ENCODE measurements around the gene GOLT1A. TPM values are rescaled to one million over a fixed set of nuclear protein-coding genes. Genes with fewer than 3 reads are reported as not detected.

The GOLT1A gene, protein sequence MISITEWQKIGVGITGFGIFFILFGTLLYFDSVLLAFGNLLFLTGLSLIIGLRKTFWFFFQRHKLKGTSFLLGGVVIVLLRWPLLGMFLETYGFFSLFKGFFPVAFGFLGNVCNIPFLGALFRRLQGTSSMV
- not detected in 2 replicates for total RNA-seq

DNA sequence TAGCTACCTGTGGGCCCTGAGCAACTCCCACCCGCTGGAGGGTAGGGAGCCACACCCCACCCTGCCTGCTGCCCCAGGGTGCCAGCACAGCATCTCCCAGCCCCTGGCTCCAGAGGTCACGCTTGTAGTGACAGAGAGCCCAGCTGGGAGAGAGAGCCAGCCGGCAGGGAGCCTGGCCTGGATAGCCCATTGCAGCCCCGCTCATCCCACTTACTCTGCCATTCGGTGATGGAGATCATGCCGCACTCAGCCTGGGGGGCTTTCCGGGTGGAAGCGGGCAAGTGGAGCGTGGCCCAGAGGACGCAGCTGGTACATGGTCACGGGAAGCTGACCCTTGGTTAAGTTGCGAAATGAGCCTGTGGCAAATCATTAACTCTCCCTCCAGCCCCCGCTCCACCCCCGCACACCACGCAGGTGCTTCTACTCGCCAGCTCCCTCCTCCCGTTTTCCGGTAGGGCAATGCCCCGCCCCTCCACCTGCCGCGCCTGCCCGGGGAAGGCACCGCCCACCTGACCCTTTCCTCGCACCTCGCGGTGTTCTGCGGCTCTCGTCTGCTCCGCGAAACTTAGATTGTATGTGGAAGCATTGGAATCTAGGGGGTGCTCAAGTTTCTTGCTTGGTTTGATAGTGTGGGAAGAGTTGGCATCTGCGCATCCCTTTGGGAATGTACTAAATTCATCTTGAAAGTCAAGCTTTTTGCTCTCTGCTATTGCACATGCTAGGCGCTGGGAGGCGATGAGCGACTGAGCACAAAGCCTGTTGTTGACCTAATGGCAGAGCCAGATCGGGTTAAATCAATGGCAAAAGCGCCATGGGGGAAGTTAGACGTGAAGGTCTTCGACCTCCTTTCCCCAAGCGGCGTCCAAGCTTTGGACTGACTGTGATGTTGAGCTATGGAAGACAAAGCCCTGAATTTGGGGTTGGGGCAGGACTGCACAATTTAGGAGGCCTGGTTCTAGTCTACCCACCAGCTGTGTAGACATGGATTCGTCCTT lies at the start of gene GOLT1A:
GOLT1A (minus strand) TSS at position 321 of the 995 bp plus-strand sequence; CDS start at position 239, 82 bp downstream.

DNA sequence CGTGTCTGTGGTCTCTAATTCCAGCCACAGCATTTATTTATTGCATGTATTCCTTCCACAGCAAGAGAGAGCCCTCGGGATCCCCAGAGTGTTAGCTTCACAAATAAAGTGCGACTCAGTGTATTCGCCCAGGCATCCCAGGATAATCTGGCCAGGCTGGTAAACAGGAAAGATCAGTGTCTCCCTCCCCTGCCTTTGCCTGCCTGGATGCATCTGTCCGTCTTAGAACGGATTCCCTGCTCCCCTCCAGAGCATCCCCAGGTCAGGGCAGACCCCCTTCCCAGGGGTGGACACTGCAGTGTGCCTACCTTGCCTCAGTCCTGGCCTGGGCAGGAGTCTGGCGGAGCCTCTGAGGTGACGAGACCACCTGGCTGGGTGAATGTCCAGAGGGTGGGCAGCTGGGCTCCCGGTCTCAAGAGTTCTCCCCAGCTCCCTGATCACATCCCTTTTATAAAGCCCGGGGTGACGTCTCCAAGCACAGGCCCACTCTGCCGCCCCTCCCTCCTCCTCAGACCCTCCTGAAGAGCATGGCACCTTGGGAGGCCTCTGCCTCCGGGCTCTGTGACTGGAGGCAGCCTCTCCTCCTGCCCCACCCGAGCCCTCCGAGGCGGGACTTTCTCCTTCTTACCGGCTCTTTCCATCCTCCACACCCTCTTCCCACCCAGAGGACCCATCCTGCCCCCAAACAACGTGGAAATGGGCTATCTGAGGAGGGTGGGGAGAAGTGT lies 17.6 kb downstream of the GOLT1A start, which contains the start of gene KISS1:
KISS1 (minus strand) TSS at position 424 of the 728 bp plus-strand sequence. CDS start 3,615 bp downstream, outside the sequence.

DNA sequence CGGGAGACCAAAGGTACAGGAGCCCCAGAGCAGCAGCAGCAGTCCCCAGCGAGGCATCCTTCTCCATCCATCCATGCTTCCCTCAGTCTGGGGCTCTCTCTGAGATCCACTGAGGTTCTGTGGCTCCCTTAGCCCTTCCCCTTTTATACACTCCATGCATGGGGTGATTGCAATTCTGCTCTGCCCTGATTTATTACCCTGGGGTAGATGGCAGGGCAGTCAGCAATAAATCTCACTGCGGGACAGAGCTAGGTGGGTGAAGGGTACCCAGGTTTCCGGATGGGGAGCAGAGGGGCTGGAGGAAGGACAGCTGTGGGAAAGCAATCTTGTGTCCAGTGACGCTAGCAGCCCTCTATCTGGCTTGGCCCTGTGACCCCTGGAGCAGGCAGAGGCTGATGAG lies 47.6 kb downstream of the GOLT1A start, which contains the start of gene REN:
REN (minus strand) TSS at position 119 of the 400 bp plus-strand sequence; CDS start at position 75, 44 bp downstream.

GRCh38 chr1:204151552-204152309 lies 62.1 kb downstream of the GOLT1A start, which contains the start of gene ETNK2:
Gene ETNK2, minus strand, starts transcription at chr1:204152044. Its CDS starts 192 bp downstream, at chr1:204151852.

Other genes with a start within 250 kb of the GOLT1A start
- gene SOX13, start 140.9 kb downstream of the GOLT1A start, total RNA-seq = 7.6 and 7.9 TPM in 2 replicates
- gene ETNK2, start 61.9 kb downstream of the GOLT1A start, total RNA-seq = 0.78 and 1.5 TPM in 2 replicates
- gene REN, start 47.7 kb downstream of the GOLT1A start, total RNA-seq = not detected in 2 replicates
- gene KISS1, start 17.5 kb downstream of the GOLT1A start, total RNA-seq = not detected in 2 replicates
- gene PLEKHA6, start 145.9 kb upstream of the GOLT1A start, total RNA-seq = 0.63 and 1.4 TPM in 2 replicates
- 22.9 and 26.4 TPM in 2 replicates for gene PPP1R15B, start 197.8 kb upstream of the GOLT1A start, total RNA-seq

All from smooth muscle cell of the pulmonary artery (primary cell).